Neural progenitor cell (in vitro differentiated cells): ENCODE results near the gene WWOX.

Experiments used
- EZH2 ChIP-seq: fragments of 200-600 bp; sonication (generic); IDR thresholded peaks from 2 replicates; pipeline ENCODE4 v1.6.1; 2017; ENCODE audit warnings: antibody characterized with exemption, mild to moderate bottlenecking, moderate library complexity
- EZH2phosphoT487 ChIP-seq: fragments of 200-600 bp; sonication (generic); IDR thresholded peaks from 2 replicates; pipeline ENCODE4 v1.6.1; 2017; ENCODE audit warnings: antibody characterized with exemption
- TF ChIP-seq, protein P1 (sequence below): fragments of 200-600 bp; sonication (generic); IDR thresholded peaks from 2 replicates; pipeline ENCODE4 v1.5.1; 2017; ENCODE audit warnings: antibody characterized with exemption, mild to moderate bottlenecking

DNA sequence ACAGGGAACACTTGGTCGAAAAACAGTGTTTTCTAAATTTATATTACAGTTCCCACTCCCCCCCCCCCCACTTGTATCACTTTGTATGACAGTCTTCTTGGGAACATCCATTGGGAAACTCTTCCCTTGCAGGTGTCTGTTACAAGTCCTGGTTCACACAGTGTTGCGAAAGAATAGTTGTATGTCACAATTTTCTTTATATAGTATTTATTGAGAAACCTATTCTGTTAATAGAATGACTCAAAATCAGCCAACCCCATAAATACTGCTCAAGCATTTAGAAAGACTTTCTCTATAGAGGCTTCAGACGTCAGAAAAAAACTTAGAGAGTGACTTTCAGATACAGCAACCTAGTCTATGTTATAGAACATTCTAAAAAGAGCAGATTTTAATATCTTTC is 414.4 kb downstream of the WWOX start:
- TF ChIP-seq, protein P1, sequence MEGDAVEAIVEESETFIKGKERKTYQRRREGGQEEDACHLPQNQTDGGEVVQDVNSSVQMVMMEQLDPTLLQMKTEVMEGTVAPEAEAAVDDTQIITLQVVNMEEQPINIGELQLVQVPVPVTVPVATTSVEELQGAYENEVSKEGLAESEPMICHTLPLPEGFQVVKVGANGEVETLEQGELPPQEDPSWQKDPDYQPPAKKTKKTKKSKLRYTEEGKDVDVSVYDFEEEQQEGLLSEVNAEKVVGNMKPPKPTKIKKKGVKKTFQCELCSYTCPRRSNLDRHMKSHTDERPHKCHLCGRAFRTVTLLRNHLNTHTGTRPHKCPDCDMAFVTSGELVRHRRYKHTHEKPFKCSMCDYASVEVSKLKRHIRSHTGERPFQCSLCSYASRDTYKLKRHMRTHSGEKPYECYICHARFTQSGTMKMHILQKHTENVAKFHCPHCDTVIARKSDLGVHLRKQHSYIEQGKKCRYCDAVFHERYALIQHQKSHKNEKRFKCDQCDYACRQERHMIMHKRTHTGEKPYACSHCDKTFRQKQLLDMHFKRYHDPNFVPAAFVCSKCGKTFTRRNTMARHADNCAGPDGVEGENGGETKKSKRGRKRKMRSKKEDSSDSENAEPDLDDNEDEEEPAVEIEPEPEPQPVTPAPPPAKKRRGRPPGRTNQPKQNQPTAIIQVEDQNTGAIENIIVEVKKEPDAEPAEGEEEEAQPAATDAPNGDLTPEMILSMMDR, result no peak
- TF ChIP-seq EZH2 (no peak), EZH2phosphoT487 (no peak)
